Panc1 (cell line): ENCODE results near the gene PSG7.

Experiments used
- POLR2AphosphoS5 ChIP-seq: IDR thresholded peaks from 2 replicates; pipeline ENCODE4 v1.6.1; 2012; ENCODE audit warnings: mild to moderate bottlenecking, low read depth, low read length, moderate library complexity
- SIN3A ChIP-seq: IDR thresholded peaks from 2 replicates; pipeline ENCODE4 v1.6.1; 2012; ENCODE audit warnings: low read depth, mild to moderate bottlenecking, low read length, moderate library complexity, borderline replicate concordance; ENCODE audit not compliant: insufficient read depth
- TF ChIP-seq, protein P1 (sequence below): fragments of 450-650 bp; IDR thresholded peaks from 2 replicates; pipeline ENCODE4 v1.5.1; 2017; ENCODE audit warnings: mild to moderate bottlenecking
- TF ChIP-seq, protein P2 (sequence below), 2 experiments: IDR thresholded peaks; 2 replicates each; pipeline ENCODE4 v1.6.1; 2011 to 2012; ENCODE audit warnings: low read depth in 2 of 2, control low read depth in 1 of 2, low read length in 1 of 2, mild to moderate bottlenecking in 1 of 2, moderate library complexity in 1 of 2; ENCODE audit not compliant: insufficient read depth in 1 of 2

GRCh38 chr19:42926781-42927180 is 10.2 kb downstream of the PSG7 start:
- TF ChIP-seq, protein P1, sequence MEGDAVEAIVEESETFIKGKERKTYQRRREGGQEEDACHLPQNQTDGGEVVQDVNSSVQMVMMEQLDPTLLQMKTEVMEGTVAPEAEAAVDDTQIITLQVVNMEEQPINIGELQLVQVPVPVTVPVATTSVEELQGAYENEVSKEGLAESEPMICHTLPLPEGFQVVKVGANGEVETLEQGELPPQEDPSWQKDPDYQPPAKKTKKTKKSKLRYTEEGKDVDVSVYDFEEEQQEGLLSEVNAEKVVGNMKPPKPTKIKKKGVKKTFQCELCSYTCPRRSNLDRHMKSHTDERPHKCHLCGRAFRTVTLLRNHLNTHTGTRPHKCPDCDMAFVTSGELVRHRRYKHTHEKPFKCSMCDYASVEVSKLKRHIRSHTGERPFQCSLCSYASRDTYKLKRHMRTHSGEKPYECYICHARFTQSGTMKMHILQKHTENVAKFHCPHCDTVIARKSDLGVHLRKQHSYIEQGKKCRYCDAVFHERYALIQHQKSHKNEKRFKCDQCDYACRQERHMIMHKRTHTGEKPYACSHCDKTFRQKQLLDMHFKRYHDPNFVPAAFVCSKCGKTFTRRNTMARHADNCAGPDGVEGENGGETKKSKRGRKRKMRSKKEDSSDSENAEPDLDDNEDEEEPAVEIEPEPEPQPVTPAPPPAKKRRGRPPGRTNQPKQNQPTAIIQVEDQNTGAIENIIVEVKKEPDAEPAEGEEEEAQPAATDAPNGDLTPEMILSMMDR = no peak
- TF ChIP-seq, protein P2, sequence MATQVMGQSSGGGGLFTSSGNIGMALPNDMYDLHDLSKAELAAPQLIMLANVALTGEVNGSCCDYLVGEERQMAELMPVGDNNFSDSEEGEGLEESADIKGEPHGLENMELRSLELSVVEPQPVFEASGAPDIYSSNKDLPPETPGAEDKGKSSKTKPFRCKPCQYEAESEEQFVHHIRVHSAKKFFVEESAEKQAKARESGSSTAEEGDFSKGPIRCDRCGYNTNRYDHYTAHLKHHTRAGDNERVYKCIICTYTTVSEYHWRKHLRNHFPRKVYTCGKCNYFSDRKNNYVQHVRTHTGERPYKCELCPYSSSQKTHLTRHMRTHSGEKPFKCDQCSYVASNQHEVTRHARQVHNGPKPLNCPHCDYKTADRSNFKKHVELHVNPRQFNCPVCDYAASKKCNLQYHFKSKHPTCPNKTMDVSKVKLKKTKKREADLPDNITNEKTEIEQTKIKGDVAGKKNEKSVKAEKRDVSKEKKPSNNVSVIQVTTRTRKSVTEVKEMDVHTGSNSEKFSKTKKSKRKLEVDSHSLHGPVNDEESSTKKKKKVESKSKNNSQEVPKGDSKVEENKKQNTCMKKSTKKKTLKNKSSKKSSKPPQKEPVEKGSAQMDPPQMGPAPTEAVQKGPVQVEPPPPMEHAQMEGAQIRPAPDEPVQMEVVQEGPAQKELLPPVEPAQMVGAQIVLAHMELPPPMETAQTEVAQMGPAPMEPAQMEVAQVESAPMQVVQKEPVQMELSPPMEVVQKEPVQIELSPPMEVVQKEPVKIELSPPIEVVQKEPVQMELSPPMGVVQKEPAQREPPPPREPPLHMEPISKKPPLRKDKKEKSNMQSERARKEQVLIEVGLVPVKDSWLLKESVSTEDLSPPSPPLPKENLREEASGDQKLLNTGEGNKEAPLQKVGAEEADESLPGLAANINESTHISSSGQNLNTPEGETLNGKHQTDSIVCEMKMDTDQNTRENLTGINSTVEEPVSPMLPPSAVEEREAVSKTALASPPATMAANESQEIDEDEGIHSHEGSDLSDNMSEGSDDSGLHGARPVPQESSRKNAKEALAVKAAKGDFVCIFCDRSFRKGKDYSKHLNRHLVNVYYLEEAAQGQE (IDR thresholded peaks at IDR 0.05; ENCODE audit: insufficient read depth in 1 of 2, low read depth in 2 of 2, low read length in 1 of 2) = no peak
- TF ChIP-seq POLR2AphosphoS5 (no peak), SIN3A (no peak)
